ENCODE measurements around the gene ORMDL3.
A peak's percentile ranks its signal among the peaks of the same experiment; 100 is the strongest.

Gene ORMDL3

GRCh38 chr17:39927101-39927928 lies at the start of gene ORMDL3, which contains the start of gene LRRC3C:
TSS of gene ORMDL3 (minus strand) at chr17:39927601. CDS start at chr17:39924203, 3,398 bp downstream.
TSS of gene LRRC3C (plus strand) at chr17:39927732. CDS start at chr17:39941524, 13,792 bp downstream.
- peak within 1 kb of the TSS; percentile 76 for H3K4me3 ChIP-seq (ENCODE audit: low read depth, low read length)
- peak; percentile 73 for DNase-seq (ENCODE audit: low read depth)

GRCh38 chr17:39975801-39976200 lies 48.4 kb upstream of the ORMDL3 start:
- no peak for DNase-seq (ENCODE audit: low read depth)
- H3K4me3 ChIP-seq (ENCODE audit: low read depth, low read length): no peak overlapping the region

- DNase-seq (ENCODE audit: low read depth): no peak
- no peak overlapping the region for H3K4me3 ChIP-seq (ENCODE audit: low read depth, low read length)
Observed at GRCh38 chr17:39974433-39974832, 47.0 kb upstream of the ORMDL3 start.

- no peak for DNase-seq (ENCODE audit: low read depth)
Observed at GRCh38 chr17:39973496-39973895, 46.1 kb upstream of the ORMDL3 start.

GRCh38 chr17:39972271-39972670 lies 44.9 kb upstream of the ORMDL3 start:
- no peak for DNase-seq (ENCODE audit: low read depth)
- H3K4me3 ChIP-seq (ENCODE audit: low read depth, low read length): no peak overlapping the region

More at GRCh38 chr17:39973496-39973895, 46.1 kb upstream of the ORMDL3 start:
- H3K4me3 ChIP-seq (ENCODE audit: low read depth, low read length): no peak overlapping the region

- no peak for DNase-seq (ENCODE audit: low read depth)
- no peak overlapping the region for H3K4me3 ChIP-seq (ENCODE audit: low read depth, low read length)
Observed at GRCh38 chr17:39971076-39971603, 43.7 kb upstream of the ORMDL3 start.

GRCh38 chr17:39970157-39970692 lies 42.8 kb upstream of the ORMDL3 start:
- DNase-seq (ENCODE audit: low read depth): no peak
- H3K4me3 ChIP-seq (ENCODE audit: low read depth, low read length): no peak overlapping the region

- H3K4me3 ChIP-seq (ENCODE audit: low read depth, low read length): no peak overlapping the region
- DNase-seq (ENCODE audit: low read depth): no peak
Observed at GRCh38 chr17:39969375-39969774, 42.0 kb upstream of the ORMDL3 start.

- no peak for DNase-seq (ENCODE audit: low read depth)
- no peak overlapping the region for H3K4me3 ChIP-seq (ENCODE audit: low read depth, low read length)
Observed at GRCh38 chr17:39968761-39969160, 41.4 kb upstream of the ORMDL3 start.

- DNase-seq (ENCODE audit: low read depth): no peak
- H3K4me3 ChIP-seq (ENCODE audit: low read depth, low read length): no peak overlapping the region
Observed at GRCh38 chr17:39966771-39967170, 39.4 kb upstream of the ORMDL3 start.

GRCh38 chr17:39965017-39965699 lies 37.8 kb upstream of the ORMDL3 start:
- H3K4me3 ChIP-seq (ENCODE audit: low read depth, low read length): no peak overlapping the region

GRCh38 chr17:39963829-39964228 lies 36.4 kb upstream of the ORMDL3 start:
- DNase-seq (ENCODE audit: low read depth): no peak
- no peak overlapping the region for H3K4me3 ChIP-seq (ENCODE audit: low read depth, low read length)

More at GRCh38 chr17:39965017-39965699, 37.8 kb upstream of the ORMDL3 start:
- no peak for DNase-seq (ENCODE audit: low read depth)

GRCh38 chr17:39962642-39963220 lies 35.3 kb upstream of the ORMDL3 start, which contains the start of gene GSDMA:
TSS of gene GSDMA (plus strand) at chr17:39963004. CDS start at chr17:39965688, 2,684 bp downstream.
- no peak within 1 kb of the TSS for H3K4me3 ChIP-seq (ENCODE audit: low read depth, low read length)
- DNase-seq (ENCODE audit: low read depth): no peak

- DNase-seq (ENCODE audit: low read depth): no peak
- no peak overlapping the region for H3K4me3 ChIP-seq (ENCODE audit: low read depth, low read length)
Observed at GRCh38 chr17:39960524-39961041, 33.2 kb upstream of the ORMDL3 start.

GRCh38 chr17:39955726-39956225 lies 28.4 kb upstream of the ORMDL3 start:
- H3K4me3 ChIP-seq (ENCODE audit: low read depth, low read length): no peak overlapping the region
- DNase-seq (ENCODE audit: low read depth): no peak

- no peak for DNase-seq (ENCODE audit: low read depth)
- H3K4me3 ChIP-seq (ENCODE audit: low read depth, low read length): no peak overlapping the region
Observed at GRCh38 chr17:39954876-39955275, 27.5 kb upstream of the ORMDL3 start.

GRCh38 chr17:39953471-39953888 lies 26.1 kb upstream of the ORMDL3 start:
- H3K4me3 ChIP-seq (ENCODE audit: low read depth, low read length): peak overlapping the region; percentile 43
- no peak for DNase-seq (ENCODE audit: low read depth)

- peak overlapping the region; percentile 43 for H3K4me3 ChIP-seq (ENCODE audit: low read depth, low read length)
Observed at GRCh38 chr17:39952680-39953470, 25.5 kb upstream of the ORMDL3 start.

More at GRCh38 chr17:39952680-39953470, 25.5 kb upstream of the ORMDL3 start:
- peak; percentile 84 for DNase-seq (ENCODE audit: low read depth)

All from skeletal muscle cell (primary cell).